HG03108 (cell line): ENCODE measurements around the gene CDK5RAP1.

Experiments
- ATAC-seq: cut with Tn5 transposase; IDR thresholded peaks from one replicate; pipeline ENCODE4 v1.9.1; 2021; ENCODE audit warnings: moderate library complexity; ENCODE audit not compliant: unreplicated experiment

Gene CDK5RAP1

DNA sequence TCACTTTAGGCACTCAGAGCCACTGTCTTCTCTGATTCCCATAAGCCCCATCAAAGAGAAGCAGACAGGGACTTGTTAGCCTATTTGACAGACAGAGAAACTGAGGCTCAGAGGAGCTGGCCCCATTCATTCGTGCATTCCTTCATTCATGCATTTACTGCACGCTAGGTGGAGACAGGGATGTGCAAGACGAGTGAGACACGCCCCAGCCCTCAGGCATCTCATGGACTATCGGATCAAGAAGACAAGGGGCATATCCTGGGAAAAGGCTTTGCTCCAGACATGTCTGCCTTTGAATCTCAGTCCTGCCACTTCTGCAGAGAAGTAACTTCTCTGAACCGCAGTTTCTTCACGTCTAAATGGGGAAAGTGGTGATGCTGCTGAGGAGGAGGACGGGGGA is 64.2 kb downstream of the CDK5RAP1 start:
- ATAC-seq, result no peak

DNA sequence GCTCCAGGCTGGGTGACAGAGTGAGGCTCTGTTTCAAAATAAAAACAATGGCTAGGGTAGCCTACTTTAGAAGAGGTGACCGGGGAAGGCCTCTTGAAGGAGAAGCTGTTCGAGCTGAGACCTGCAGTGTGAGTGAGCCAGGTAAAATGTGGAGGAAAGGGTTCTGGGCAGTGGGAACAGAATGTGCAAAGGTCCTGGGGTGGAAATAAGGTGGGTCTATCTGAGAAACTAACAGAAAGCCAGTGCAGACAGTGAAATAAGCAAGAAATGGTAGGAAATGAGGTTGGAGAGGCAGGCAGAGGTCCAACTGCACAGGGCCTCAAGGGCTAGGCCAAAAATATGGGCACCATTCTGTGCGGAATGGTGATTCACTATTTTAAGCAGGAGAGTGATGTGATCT is 64.9 kb downstream of the CDK5RAP1 start:
- ATAC-seq, result no peak

DNA sequence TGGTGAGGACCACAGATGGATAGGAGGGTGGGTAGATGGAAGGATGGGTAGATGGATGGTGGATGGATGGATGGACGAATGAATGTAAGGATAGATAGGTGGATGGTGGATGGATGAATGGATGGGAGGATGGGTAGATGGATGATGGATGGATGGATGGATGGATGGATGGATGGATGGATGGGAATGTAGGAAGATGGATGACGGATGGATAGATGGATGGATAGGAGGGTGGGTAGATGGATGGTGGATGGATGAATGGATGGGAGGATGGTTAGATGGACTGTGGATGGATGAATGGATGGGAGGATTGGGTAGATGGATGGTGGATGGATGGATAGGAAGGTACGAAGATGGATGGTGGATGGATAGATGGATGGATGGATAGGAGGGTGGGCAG is 67.2 kb downstream of the CDK5RAP1 start:
- ATAC-seq, result no peak

DNA sequence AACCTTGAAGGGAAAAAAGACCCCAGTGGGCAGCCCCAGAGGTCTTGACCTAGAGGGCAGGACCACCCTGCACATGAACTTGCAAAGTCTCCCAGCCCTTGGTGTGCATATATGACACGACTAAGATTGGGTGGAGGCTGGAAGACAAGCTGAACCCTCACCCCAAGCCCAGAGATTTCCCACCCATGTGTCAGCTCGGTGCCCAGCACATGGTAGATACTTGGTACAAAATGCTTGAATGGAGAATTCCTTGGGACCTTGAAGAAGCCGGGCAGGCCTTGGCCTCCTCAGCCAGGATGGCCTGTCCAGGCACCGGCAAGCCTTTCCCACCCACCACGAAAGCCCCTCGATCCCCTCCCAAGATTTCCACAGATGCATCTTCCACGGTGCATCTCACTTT is 67.7 kb downstream of the CDK5RAP1 start:
- no peak for ATAC-seq

DNA sequence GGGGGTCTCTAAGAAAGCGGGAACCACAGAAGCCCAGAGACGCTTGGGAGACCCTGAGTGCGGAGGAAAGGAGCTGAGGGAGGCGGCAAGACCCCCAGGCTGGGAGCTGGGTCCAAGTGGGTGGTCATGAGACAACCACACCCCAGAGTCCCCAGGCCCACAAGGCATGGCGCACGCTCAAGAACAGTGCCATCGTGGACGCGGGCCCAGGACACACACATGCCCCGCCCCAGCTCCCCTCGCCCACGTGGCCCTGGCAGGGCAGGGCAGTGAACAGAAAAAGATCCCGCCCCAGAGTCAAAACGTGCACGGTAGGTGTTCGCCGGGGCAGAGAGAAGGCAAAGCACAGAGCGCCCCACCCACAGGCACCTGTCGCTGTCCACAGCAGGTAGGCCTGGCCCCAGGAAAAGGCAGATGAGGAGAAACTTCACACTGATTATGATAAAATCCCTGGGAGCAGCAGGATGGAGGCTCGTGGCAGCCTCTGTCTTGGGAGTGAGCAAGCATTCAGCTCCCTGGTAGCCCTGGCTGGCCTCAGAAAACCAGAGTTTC is 68.3 kb downstream of the CDK5RAP1 start:
- no peak for ATAC-seq

DNA sequence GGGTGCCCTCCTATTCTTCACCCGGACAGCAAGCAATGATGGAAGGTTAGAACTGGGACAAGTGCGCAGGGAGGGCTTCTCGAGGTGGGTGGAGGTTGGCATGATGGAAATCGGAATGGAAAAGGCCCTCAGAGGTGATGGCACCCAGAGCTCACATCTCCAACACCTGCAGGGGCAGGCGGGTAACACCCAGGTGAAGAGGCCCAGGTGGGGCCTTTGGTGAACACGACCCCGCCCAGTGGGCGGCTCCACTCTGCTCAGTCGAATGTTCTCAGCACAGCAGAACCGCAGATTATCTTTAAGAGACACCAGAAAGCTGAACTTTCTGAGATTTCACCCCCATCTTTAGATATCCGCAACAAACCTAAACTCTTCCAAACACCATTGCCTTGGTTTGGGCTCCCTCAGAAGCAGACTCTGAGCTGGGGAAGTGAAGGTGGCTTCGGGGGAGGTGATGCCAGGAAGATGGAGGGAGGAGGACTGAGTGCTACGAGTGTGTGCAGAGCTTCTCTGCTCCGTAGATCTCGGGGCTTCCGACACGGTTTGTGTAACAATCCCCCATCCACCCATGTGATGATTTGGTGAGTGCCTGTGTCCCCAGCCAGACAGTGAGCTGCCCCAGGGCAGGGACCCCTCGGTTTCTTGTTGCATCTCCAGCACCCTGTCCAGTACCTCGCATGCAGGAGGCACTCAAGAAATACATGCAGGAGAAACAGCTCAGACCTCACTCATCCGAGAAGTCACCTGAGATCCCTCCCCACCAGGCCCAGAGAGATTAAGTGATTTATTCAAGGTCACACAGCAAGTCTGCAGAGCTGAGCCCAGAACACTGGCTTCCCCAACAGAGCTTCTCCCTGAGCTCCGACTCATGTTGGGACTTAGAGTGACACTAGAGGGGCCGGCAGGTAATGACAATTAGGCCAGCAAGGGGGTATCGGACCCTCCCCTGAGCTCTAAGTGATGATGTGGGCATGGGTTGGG is 72.9 kb downstream of the CDK5RAP1 start:
- ATAC-seq, result no peak

DNA sequence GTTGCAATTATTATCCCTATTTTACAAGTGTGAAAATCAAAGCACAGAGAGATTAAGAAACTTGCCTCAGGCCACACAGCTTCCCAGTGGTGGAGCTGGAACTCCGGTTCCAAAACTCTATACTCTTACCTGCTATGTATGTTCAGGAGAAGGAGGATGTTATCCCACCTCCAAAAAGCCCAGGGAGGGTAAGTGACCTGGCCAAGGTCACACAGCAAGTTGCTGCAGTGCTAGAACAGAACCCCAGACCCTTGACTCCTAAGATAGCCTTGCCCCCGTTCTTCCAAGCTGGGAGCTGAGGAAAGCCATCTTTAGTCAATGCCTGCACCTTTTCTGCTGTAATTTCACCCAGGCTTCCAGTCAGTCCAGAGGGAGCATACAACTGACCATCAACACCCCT is 76.0 kb downstream of the CDK5RAP1 start:
- ATAC-seq, result no peak

DNA sequence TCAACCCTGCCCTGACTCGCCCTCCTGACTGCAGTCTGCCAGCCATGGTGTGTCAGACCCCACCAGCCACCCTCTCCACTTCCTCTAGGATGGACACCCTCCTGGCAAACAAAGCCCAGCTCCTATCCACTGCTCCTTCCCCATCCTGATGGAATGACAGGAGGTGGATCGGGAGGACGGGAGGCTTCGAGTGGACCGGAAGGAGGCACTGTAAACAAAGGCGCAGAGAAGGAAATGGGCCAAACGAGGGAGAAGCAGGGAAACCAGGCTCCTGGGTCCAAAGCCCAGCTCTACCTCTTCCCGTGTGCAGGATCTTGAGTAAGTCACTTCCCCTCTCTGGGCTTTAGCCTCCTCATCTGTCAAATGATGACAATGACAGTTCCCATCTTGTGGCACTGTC is 78.1 kb downstream of the CDK5RAP1 start:
- no peak for ATAC-seq

DNA sequence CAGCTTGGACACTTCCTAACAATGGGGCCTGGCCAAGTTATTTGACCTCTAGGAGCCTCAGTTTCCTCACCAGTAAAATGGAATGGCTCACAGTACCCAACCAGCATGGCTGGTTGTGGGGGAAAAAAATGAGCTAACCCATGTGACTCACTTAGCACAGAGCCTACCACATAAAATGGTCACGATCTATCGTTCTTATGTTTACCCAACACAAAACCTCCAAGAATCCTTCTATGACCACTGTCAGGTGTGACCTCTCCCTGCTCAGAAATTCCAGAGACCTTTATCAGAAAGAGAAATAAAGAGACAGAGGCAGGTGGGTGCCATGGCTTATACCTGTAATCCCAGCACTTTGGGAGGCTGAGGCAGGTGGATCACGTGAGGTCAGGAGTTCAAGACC is 78.9 kb downstream of the CDK5RAP1 start:
- no peak for ATAC-seq

DNA sequence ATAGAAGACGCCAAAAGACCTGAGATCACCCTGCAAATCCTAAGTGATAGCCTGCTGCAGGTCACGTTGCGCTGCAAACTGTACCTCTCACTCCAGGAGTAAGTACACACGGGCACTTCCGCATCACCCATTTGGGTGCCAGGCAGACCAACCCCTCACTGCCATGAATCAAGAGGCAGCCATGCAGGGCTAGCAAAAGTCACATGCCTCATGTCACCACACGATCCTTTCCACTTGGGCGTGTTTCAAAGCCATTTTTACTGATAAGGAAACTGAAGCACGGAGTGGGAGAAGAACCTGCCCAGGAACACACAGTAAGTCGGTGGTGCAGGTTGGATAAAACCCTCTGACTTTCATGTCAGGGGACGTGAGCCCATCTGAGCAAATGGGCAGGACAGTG is 81.3 kb downstream of the CDK5RAP1 start:
- no peak for ATAC-seq

DNA sequence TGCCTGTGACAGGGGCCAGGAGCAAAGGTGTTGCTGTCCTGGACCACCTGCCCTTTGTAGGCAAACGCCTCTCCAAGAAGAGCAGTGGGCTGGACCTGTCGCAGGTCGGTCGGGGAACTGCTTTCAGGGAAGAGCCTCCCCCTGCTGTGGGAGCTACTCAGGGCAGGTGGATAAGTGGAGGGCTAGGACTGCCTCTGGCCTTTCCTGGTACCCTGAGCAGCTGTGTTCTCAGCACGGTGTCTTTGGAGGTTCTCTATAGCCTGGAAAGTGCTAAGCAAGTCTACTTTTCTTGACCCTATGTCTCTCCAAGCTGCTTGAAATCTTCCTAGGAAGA is 83.3 kb downstream of the CDK5RAP1 start:
- no peak for ATAC-seq

DNA sequence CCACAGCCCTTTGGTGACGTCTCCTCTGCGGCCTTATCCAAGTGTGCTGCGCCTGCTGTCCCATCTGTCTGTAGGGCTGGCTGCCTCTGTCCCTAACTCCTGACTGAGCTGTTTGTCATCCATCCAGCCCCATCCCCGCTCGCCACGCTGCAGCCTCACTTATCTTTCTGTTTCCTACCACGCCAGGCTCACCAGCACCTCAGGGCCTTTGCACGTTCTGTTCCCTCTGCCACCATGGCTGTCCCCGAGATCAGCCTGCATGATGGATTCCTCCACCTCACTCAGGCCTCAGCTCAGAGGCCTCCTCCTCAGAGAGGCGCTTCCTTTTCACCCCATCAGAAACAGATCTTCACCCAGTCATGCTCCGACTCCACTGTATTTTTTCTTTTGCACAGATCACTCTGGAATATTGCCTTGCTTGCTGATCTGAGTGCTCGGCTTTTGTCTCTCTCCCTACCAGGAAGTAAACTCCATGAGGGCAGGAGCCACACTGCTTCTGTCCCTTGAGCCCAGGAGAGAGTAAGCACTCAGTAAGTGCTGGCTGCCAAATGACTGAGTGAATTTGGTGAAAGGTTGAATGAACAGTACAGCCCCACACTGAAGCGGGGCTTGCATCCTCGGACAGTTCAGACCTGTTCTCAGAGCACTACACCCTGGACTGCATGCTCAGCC is 83.8 kb downstream of the CDK5RAP1 start:
- ATAC-seq, result no peak

DNA sequence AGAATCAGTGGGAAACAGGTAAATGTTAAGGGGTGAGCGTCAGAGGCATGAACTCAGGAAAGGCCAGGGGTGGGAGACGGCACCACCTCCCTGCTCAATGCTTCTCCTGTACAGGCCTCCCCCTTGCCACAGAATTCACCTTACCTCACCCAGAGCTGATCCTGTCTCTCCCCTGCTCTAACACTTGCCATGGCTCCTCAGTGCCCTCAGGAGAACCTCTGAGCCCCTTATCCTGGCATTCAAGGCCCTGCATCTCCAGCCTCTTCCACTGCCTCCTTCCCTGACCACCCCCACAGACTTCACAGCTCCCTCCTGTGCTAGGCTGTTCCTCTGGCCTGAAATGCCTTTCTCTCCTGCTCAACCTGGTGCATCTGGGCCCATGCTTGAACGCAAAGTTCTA is 84.4 kb downstream of the CDK5RAP1 start:
- no peak for ATAC-seq

DNA sequence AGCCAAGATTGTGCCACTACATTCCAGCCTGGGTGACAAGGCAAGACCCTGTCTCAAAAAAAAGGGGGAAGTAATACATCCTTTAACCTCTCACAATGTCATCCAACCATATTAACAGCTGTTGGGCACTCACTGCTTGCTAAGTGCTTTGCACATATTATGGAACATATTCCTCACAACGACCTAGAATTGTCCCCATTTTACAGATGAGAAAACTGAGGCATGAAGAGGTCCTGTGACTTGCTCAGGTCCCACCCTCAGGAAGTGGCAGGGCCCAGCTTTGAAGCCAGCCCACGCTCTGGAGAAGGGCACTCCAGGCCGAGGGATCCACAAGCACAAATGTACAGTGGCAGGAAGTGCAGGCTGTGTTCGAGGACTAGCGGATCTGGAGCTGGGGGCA is 85.0 kb downstream of the CDK5RAP1 start:
- no peak for ATAC-seq

DNA sequence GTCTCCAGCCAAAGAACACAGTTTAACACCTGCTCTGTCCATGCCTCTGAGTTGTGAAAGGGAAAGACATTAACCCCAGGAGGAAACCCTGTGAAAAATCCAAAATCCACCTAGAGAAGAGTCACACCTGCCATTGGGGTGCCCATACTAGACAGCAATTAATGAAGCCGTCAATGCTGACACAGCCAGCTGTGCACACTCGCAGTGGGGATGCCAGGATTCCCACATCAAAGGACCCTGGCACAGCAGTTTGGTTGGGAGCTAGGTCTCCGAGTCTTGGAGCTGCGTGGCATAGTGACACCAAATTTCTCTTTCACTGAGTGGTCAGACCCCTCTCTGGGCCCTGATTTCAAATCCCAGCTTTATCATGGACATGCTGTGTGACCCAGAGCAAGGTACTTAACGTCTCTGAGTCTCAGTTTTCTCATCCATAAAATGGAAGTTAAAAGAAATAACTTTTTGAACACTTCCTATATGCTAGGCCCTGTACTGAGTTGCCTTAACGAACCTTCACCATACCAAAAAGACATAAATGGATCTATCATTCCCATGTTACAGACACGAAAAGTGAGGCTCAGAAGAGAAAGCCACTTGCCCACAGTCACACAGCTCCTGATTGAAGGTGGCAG is 87.5 kb downstream of the CDK5RAP1 start:
- ATAC-seq, result no peak

DNA sequence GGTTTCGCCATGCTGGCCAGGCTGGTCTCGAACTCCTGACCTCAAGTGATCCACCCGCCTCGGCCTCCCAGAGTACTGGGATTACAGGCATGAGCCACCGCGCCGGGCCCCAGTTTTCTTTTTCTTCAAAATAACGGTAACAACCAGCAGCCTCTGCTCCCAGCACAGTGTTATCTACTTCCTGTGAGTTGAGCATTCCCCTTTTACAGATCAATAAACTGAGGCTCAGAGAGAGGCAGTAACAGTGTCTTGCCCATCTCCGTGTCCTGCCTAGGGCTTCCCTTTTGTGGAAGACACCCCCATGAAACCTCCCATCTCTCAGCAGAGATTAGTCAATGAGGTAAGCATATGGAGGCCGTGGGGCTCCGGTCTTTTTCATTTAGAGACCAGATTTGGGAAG is 88.7 kb downstream of the CDK5RAP1 start:
- ATAC-seq, result no peak

DNA sequence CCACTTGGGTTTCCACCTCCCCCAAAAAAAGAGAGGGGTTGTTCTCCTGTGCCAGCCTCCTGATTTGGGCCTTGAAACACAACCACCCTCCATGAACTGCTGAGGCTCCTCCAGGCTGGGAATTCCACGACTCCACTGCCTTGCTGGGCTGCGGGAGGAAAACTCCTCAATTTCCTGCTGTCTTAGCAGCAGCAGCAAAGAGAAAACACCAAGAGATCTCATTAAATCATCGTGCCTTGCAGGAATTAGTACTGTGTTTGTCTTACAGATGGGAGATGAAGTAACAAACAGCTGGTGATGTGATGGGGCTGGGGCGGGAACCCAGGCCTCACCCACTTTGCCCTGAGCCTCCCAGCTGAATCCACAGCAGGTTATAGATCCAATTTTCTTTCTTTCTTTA is 89.3 kb downstream of the CDK5RAP1 start:
- ATAC-seq, result no peak

DNA sequence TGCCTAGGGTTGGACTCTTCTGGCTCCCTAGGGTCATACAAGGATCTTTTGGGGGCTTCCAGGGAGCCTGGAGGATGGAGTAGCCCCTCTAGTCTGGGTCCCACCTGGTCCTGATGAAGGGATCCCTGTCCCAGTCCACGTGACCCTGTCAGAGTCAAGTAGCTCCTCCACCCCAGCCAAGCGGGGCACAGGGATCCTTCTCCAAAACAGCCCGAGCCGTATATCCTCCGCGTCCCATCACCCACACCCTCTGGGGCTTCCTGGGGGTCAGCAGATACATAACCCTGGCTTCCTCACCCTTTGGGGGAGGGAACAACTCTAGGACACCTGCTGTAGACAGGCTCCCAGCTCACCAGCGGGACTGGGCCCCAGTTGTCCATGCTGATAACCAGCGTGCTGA is 90.3 kb downstream of the CDK5RAP1 start:
- ATAC-seq, result no peak

DNA sequence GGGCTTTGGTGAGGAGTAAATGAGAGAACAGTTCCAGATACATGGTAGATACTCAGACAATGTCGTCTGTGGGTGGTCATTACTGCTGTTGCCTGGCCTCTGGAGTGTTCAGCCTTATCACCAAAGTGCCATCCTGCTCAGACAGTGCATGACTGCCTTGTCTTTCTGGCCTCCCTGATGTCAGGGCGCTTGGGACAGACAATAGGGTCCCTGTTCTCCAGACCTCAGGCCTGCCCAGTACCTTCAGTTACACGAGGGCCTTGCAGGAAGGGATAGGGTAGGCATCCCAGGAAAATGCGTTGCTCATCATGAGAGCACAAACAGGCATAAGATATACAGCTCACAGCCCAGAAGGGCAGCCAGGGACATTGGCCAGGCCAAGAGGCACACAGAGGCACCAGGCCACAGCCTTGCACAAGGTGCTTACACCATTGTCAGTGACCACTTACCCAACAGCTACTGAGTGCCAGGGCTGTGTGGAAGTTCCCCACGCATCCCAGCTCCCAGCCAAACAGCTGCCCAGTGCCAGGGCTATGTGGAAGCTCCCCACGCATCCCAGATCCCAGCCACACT is 90.9 kb downstream of the CDK5RAP1 start:
- ATAC-seq, result no peak

DNA sequence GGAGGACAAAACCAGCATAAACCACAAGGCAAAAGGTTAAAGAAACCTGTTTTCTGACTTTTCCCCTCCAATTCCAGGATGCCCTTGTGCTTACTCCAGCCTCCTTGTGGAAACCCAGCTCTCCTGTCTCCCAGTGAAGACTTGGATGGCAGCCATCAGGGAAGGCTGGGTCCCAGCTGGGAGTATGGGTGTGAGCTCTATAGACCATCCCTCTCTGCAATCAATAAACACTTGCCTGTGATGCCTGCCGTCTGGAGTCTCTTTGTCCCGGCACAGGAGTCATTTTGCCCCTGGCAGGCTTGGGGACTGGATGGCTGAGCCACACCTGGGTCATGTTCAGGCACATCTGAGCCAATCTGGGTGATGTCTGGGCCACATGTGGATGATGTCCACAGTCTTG is 91.7 kb downstream of the CDK5RAP1 start:
- no peak for ATAC-seq
